GM12878 (cell line): ENCODE results near the gene COL7A1. TPM values are rescaled to one million over a fixed set of nuclear protein-coding genes. Genes with fewer than 3 reads are reported as not detected.
A peak's percentile ranks its signal among the peaks of the same experiment; 100 is the strongest.

Experiments
- ATAC-seq: fragments of 200-7000 bp; cut with Tn5 transposase; 3 replicates; pipeline ENCODE4 v1.9.1; 2020; ENCODE audit warnings: mild to moderate bottlenecking, moderate library complexity
- BruUV-seq: library from RNA; stranded (reverse); fragments of 400-500 nt; replicated peaks from 2 replicates; lab custom pipeline; 2021; lab: Mats Ljungman, UMichigan
- CTCF ChIA-PET: fragments of 300-600 bp; sonication (Branson Sonifier 250); formaldehyde crosslinking; extraction: SDS; loops from one replicate; lab custom pipeline; 2021; ENCODE audit warnings: inconsistent platforms; lab: Yijun Ruan, JAX
- POLR2A ChIA-PET: fragments of 350-600 bp; formaldehyde crosslinking; extraction: SDS; loops from one replicate; lab custom pipeline; 2021; ENCODE audit warnings: inconsistent platforms; lab: Charles Lee
- RAD21 ChIA-PET: fragments of 300-600 bp; sonication (Branson Sonifier 250); formaldehyde crosslinking; loops from one replicate; lab custom pipeline; 2023; ENCODE audit warnings: antibody characterized with exemption; ENCODE audit not compliant: unreplicated experiment; lab: Charles Lee
- SMC1A ChIA-PET: fragments of 300-600 bp; sonication (Branson Sonifier 250); formaldehyde crosslinking; loops from one replicate; lab custom pipeline; 2023; ENCODE audit not compliant: unreplicated experiment, uncharacterized antibody; lab: Charles Lee
- DNase-seq: peaks from one replicate; pipeline ENCODE4 v3.0.0-alpha.2; 2011; ENCODE audit warnings: low read depth, low spot score
- FAIRE-seq: peaks from 3 replicates; lab custom pipeline; 2011; peaks lifted over from hg19 to GRCh38; lab: Jason Lieb, UNC
- H2AFZ ChIP-seq: 2 replicates; pipeline ENCODE4 v1.6.0; 2011; ENCODE audit warnings: low read depth, low read length, control low read depth; ENCODE audit not compliant: control insufficient read depth
- H3K27ac ChIP-seq: 2 replicates; pipeline ENCODE4 v1.5.1; 2011; ENCODE audit warnings: control low read depth; ENCODE audit not compliant: control insufficient read depth, insufficient read depth
- H3K27me3 ChIP-seq, 2 experiments: replicated peaks in 1 of 2; 2 replicates each; pipeline versions ENCODE4 v1.6.0 to v1.6.1; 2011; ENCODE audit warnings: low read length in 1 of 2; ENCODE audit not compliant: control insufficient read depth in 2 of 2, insufficient read depth in 2 of 2
- H3K36me3 ChIP-seq, 2 experiments: 2 replicates each; pipeline ENCODE4 v1.5.1; 2011; ENCODE audit warnings: low read length in 1 of 2; ENCODE audit not compliant: control insufficient read depth in 2 of 2, insufficient read depth in 2 of 2
- H3K4me1 ChIP-seq: 2 replicates; pipeline ENCODE4 v1.6.1; 2011; ENCODE audit warnings: mild to moderate bottlenecking, low read length, moderate library complexity, mixed read lengths; ENCODE audit not compliant: control insufficient read depth, insufficient read depth
- H3K4me2 ChIP-seq: 2 replicates; pipeline ENCODE4 v1.6.0; 2011; ENCODE audit warnings: control low read depth; ENCODE audit not compliant: control insufficient read depth, insufficient read depth
- H3K4me3 ChIP-seq: fragments of 200-600 bp; sonication (generic); 2 replicates; pipeline ENCODE4 v1.5.1; 2016
- H3K79me2 ChIP-seq: 2 replicates; pipeline ENCODE4 v1.6.0; 2011; ENCODE audit warnings: low read length; ENCODE audit not compliant: control insufficient read depth, insufficient read depth
- H3K9ac ChIP-seq: 2 replicates; pipeline ENCODE4 v1.8.0; 2011; ENCODE audit warnings: low read length, control low read depth, mixed read lengths; ENCODE audit not compliant: control insufficient read depth, insufficient read depth
- H3K9me3 ChIP-seq: replicated peaks from 3 replicates; pipeline ENCODE4 v1.5.1; 2011; ENCODE audit warnings: mild to moderate bottlenecking, low read length; ENCODE audit not compliant: control insufficient read depth, insufficient read depth
- H4K20me1 ChIP-seq: 2 replicates; pipeline ENCODE4 v1.6.0; 2011; ENCODE audit not compliant: control insufficient read depth, insufficient read depth
- DPF2 ChIP-seq: fragments of 450-650 bp; IDR thresholded peaks from 2 replicates; pipeline ENCODE4 v1.6.1; 2017; ENCODE audit warnings: mild to moderate bottlenecking
- HDGF ChIP-seq: fragments of 450-650 bp; IDR thresholded peaks from 2 replicates; pipeline ENCODE4 v1.6.1; 2016; ENCODE audit warnings: antibody characterized with exemption
- KAT2A ChIP-seq: conservative IDR thresholded peaks from 2 replicates; pipeline ENCODE4 v1.6.1; 2011; ENCODE audit warnings: low read depth, low read length; ENCODE audit not compliant: control insufficient read depth
- WGBS: methylation state at CpG from one replicate; pipeline ENCODE4 v1.1.6; 2016; ENCODE audit warnings: low lambda C conversion rate; ENCODE audit not compliant: insufficient replicate concordance, insufficient coverage; ENCODE audit errors: missing lambda C conversion rate; 5-methylcytosine and 5-hydroxymethylcytosine counted together
- in situ Hi-C: fragments of 300-500 bp; cut with MboI; formaldehyde crosslinking; loops from 9 replicates; pipeline ENCODE4 v1.14.3; 2018; ENCODE audit warnings: mixed read lengths
- intact Hi-C: fragments of 100-400 bp; cut with micrococcal nuclease; formaldehyde crosslinking; loops from one replicate; pipeline ENCODE4 v1.14.2; 2022; ENCODE audit not compliant: unreplicated experiment
- polyA plus RNA-seq, 11 experiments: library from polyadenylated mRNA; depleted of rRNA in 4 of 11; unstranded in 6 of 11; stranded (reverse) in 5 of 11; fragments of >200 nt; fragmentation: Nextera tagmentation in 4 of 11; fragmentation: Illumina TruSeq in 1 of 11; extraction: Ambion mirVana in 4 of 11; extraction: Trizol in 1 of 11; gene quantifications; 1 replicate in 1 of 11; 2 replicates in 10 of 11; pipeline versions ENCODE4 v1.2.1 to v1.2.3, GENCODE V29; 2011 to 2016; ENCODE audit warnings: inconsistent platforms in 2 of 11, missing spikeins in 2 of 11, low read depth in 1 of 11
- total RNA-seq, 4 experiments: library from RNA; depleted of rRNA in 3 of 4; stranded (reverse); fragments of >200 nt in 3 of 4; fragmentation: Illumina TruSeq in 1 of 4; extraction: Trizol in 1 of 4; gene quantifications; 2 replicates each; pipeline versions ENCODE4 v1.2.1 to v1.2.3, GENCODE V29; 2013 to 2021

Gene COL7A1
- total and polyA plus RNA-seq, 10 of the 15 experiments (the other 5 are each of a cell fraction or from before 2014, with no cell fraction given), result 0.01 to 1.9 (median 0.29) TPM; not detected in 1

GRCh38 chr3:48558493-48559134, 36.5 kb downstream of the COL7A1 start:
- no peak overlapping the region; the same call in 1 of the 2 replicates for H3K4me2 ChIP-seq
- BruUV-seq, result no TSS peak

More at GRCh38 chr3:48558493-48559134, 36.5 kb downstream of the COL7A1 start:
- H3K36me3 ChIP-seq, result peaks cover 0 to 2% of the 10 kb centered on the region in 2 experiments; a peak in 2 of 4 replicates
- intact Hi-C loops, result loop anchor here (5.0 kb wide), 3 partner anchors 111 to 326 kb away; partner anchors contain the start of gene ATRIP
- H3K4me1 ChIP-seq, result peaks cover 47% of the 10 kb centered on the region
- peaks cover 29% of the 10 kb centered on the region for H3K79me2 ChIP-seq
- no peaks in the 10 kb centered on the region for H3K27me3 ChIP-seq
- ChIA-PET POLR2A (interaction anchor here (0.6 to 7.1 kb wide), 2 partner anchors 89 to 121 kb away, joined by 7 to 91 read pairs; a partner anchor contains a TSS), SMC1A (interaction anchor here (1.0 to 4.9 kb wide), 7 partner anchors 43 to 158 kb away, joined by 3 to 28 read pairs (median 4); partner anchors contain the start of genes CCDC51 and CELSR3), RAD21 (interaction anchor here (0.8 to 6.8 kb wide), 13 partner anchors 9 to 370 kb away, joined by 3 to 37 read pairs (median 4); partner anchors contain the start of genes CCDC51, CDC25A, SLC26A6 and TMA7), CTCF (interaction anchor here (0.8 to 16.3 kb wide), 15 partner anchors 10 to 474 kb away, joined by 3 to 239 read pairs (median 5); partner anchors contain the start of genes ATRIP, CCDC51, SLC26A6 and TMA7)
- ATAC-seq (no peak), DNase-seq (no peak), FAIRE-seq (no peak)
- H2AFZ ChIP-seq, result peak overlapping the region; percentile 33; the same call in 1 of the 2 replicates
- H3K4me3 ChIP-seq, result no peak overlapping the region
- in situ Hi-C loops, result no loop called here
- TF ChIP-seq DPF2 (0 out of 2 replicates have a peak, but pooled peaks have one; percentile 9), KAT2A (no peak), HDGF (peak; percentile 17)
- no peaks in the 10 kb centered on the region for H3K9me3 ChIP-seq
- H3K27ac ChIP-seq, result no peak overlapping the region
- H4K20me1 ChIP-seq, result no peaks in the 10 kb centered on the region; the same call in 1 of the 2 replicates
- H3K9ac ChIP-seq, result no peak overlapping the region
- WGBS, result 35% methylated on average over 6 of the region's 6 CpGs
